GM21825 (cell line): ENCODE measurements around the gene ITIH1.

Experiments used
- ATAC-seq: cut with Tn5 transposase; IDR thresholded peaks from one replicate; pipeline ENCODE4 v1.9.1; 2021; ENCODE audit warnings: mild to moderate bottlenecking, moderate library complexity; ENCODE audit not compliant: unreplicated experiment

Gene ITIH1

GRCh38 chr3:52810923-52811322 is 33.5 kb downstream of the ITIH1 start:
- no peak for ATAC-seq

GRCh38 chr3:52811452-52812011 is 34.1 kb downstream of the ITIH1 start:
- no peak for ATAC-seq

GRCh38 chr3:52813810-52814209 is 36.4 kb downstream of the ITIH1 start:
- ATAC-seq = no peak

GRCh38 chr3:52816199-52816598 is 38.8 kb downstream of the ITIH1 start:
- ATAC-seq = no peak

GRCh38 chr3:52816654-52817053 is 39.3 kb downstream of the ITIH1 start:
- ATAC-seq = no peak

GRCh38 chr3:52817221-52817620 is 39.8 kb downstream of the ITIH1 start:
- ATAC-seq = no peak

GRCh38 chr3:52817860-52818259 is 40.5 kb downstream of the ITIH1 start:
- no peak for ATAC-seq

GRCh38 chr3:52819936-52820335 is 42.5 kb downstream of the ITIH1 start:
- ATAC-seq = no peak

- no peak for ATAC-seq
These were observed 43.3 kb downstream of the ITIH1 start for GRCh38 chr3:52820736-52821135.

- no peak for ATAC-seq
These were observed 45.0 kb downstream of the ITIH1 start for GRCh38 chr3:52822363-52822762.

GRCh38 chr3:52824037-52824436 is 46.6 kb downstream of the ITIH1 start:
- no peak for ATAC-seq

- no peak for ATAC-seq
These were observed 50.0 kb downstream of the ITIH1 start for GRCh38 chr3:52827441-52827840.

GRCh38 chr3:52827866-52828376 is 50.5 kb downstream of the ITIH1 start:
- ATAC-seq = no peak

GRCh38 chr3:52829482-52829881 is 52.1 kb downstream of the ITIH1 start:
- no peak for ATAC-seq

- no peak for ATAC-seq
These were observed 52.6 kb downstream of the ITIH1 start for GRCh38 chr3:52829906-52830463.

GRCh38 chr3:52830535-52831258 is 53.3 kb downstream of the ITIH1 start, which contains the start of gene ITIH4:
ITIH4 (minus strand) TSS chr3:52830672; CDS start chr3:52830642, 30 bp downstream.
- no peak for ATAC-seq

GRCh38 chr3:52831500-52832301 is 54.3 kb downstream of the ITIH1 start:
- ATAC-seq = no peak

GRCh38 chr3:52833202-52833601 is 55.8 kb downstream of the ITIH1 start:
- ATAC-seq = no peak

GRCh38 chr3:52834871-52835501 is 57.6 kb downstream of the ITIH1 start, which contains the start of gene MUSTN1:
MUSTN1 (minus strand) TSS chr3:52835019; CDS start chr3:52834948, 71 bp downstream.
- ATAC-seq = no peak

GRCh38 chr3:52835766-52836470 is 58.5 kb downstream of the ITIH1 start:
- ATAC-seq = no peak
